HepG2 (cell line): ENCODE results near the gene VAC14. TPM values are rescaled to one million over a fixed set of nuclear protein-coding genes. Genes with fewer than 3 reads are reported as not detected.

Experiments
- ATAC-seq: fragments of 200-7000 bp; cut with Tn5 transposase; 3 replicates; pipeline ENCODE4 v1.9.1; 2020; ENCODE audit warnings: mild to moderate bottlenecking, moderate library complexity
- BruUV-seq: library from RNA; stranded (reverse); fragments of 400-500 nt; replicated peaks from 2 replicates; lab custom pipeline; 2021; lab: Mats Ljungman, UMichigan
- CTCF ChIA-PET: fragments of 300-600 bp; formaldehyde crosslinking; extraction: SDS; loops from one replicate; lab custom pipeline; 2021; ENCODE audit warnings: low total read pairs, inconsistent platforms, low intra/inter-chr PET ratio; lab: Yijun Ruan, JAX
- POLR2A ChIA-PET: fragments of 350-600 bp; sonication (Branson Sonifier 250); formaldehyde crosslinking; loops from one replicate; lab custom pipeline; 2020; ENCODE audit warnings: antibody characterized with exemption, inconsistent platforms; lab: Yijun Ruan, JAX
- DNase-seq: peaks from one replicate; pipeline ENCODE4 v3.0.0-alpha.2; 2015; ENCODE audit warnings: low spot score
- FAIRE-seq: peaks from 3 replicates; lab custom pipeline; 2011; peaks lifted over from hg19 to GRCh38; lab: Jason Lieb, UNC
- H2AFZ ChIP-seq: one replicate; pipeline ENCODE4 v1.6.1; 2011; ENCODE audit warnings: low read length, inconsistent platforms
- H3K27ac ChIP-seq: fragments of 300-600 bp; 3 replicates; pipeline ENCODE4 v1.8.0; 2011; ENCODE audit warnings: mixed run types, mild to moderate bottlenecking, mixed read lengths, low read length, inconsistent platforms; ENCODE audit not compliant: insufficient read depth; ENCODE audit errors: extremely low read length
- H3K27me3 ChIP-seq, 2 experiments: fragments of 200-600 bp in 1 of 2; 2 replicates in 1 of 2; 3 replicates in 1 of 2; pipeline versions ENCODE4 v1.6.0 to v1.8.0; 2011; ENCODE audit warnings: low read length in 2 of 2, mild to moderate bottlenecking in 2 of 2, moderate library complexity in 2 of 2, inconsistent platforms in 1 of 2; ENCODE audit not compliant: insufficient read depth in 2 of 2, control insufficient read depth in 1 of 2
- H3K36me3 ChIP-seq, 2 experiments: fragments of 200-600 bp in 1 of 2; replicated peaks in 1 of 2; 2 replicates in 1 of 2; 3 replicates in 1 of 2; pipeline versions ENCODE4 v1.5.1 to v1.8.0; 2011; ENCODE audit warnings: low read length in 2 of 2, inconsistent platforms in 1 of 2; ENCODE audit not compliant: insufficient read depth in 2 of 2, control insufficient read depth in 1 of 2
- H3K4me1 ChIP-seq: 2 replicates; pipeline ENCODE4 v1.5.1; 2012; ENCODE audit warnings: low read length, inconsistent platforms; ENCODE audit not compliant: insufficient read depth
- H3K4me2 ChIP-seq: 2 replicates; pipeline ENCODE4 v1.6.0; 2011; ENCODE audit warnings: low read depth, low read length, inconsistent platforms
- H3K4me3 ChIP-seq, 3 experiments: fragments of 200-600 bp in 1 of 3; sonication (generic), shearing (Covaris generic) in 1 of 3; replicated peaks in 1 of 3; 2 replicates each; pipeline ENCODE4 v1.5.1; 2011 to 2016; ENCODE audit warnings: low read length in 3 of 3, inconsistent platforms in 2 of 3, low read depth in 2 of 3, mild to moderate bottlenecking in 2 of 3, control low read depth in 1 of 3, mixed read lengths in 1 of 3; ENCODE audit not compliant: insufficient read depth in 1 of 3
- H3K79me2 ChIP-seq: one replicate; pipeline ENCODE4 v1.6.1; 2011; ENCODE audit warnings: low read length, inconsistent platforms; ENCODE audit not compliant: insufficient read depth
- H3K9ac ChIP-seq: 2 replicates; pipeline ENCODE4 v1.6.0; 2011; ENCODE audit warnings: mild to moderate bottlenecking, low read depth, low read length, inconsistent platforms; ENCODE audit not compliant: insufficient read depth
- H3K9me3 ChIP-seq: 2 replicates; pipeline ENCODE4 v1.5.1; 2012; ENCODE audit warnings: mild to moderate bottlenecking, low read length
- H4K20me1 ChIP-seq: 2 replicates; pipeline ENCODE4 v1.6.0; 2011; ENCODE audit warnings: inconsistent platforms, mild to moderate bottlenecking, low read length, moderate library complexity; ENCODE audit not compliant: insufficient read depth
- BRD4 ChIP-seq: sonication (generic); formaldehyde crosslinking; IDR thresholded peaks from 2 replicates; pipeline ENCODE4 v1.4.0; 2020; ENCODE audit warnings: missing genetic modification reagents
- HOXA7 ChIP-seq: sonication (generic); formaldehyde crosslinking; IDR thresholded peaks from 2 replicates; pipeline ENCODE4 v1.8.1; 2022; ENCODE audit warnings: mild to moderate bottlenecking, missing genetic modification reagents, moderate library complexity
- JDP2 ChIP-seq: sonication (generic); formaldehyde crosslinking; IDR thresholded peaks from 2 replicates; pipeline ENCODE4 v1.8.1; 2022; ENCODE audit warnings: missing genetic modification reagents, borderline replicate concordance
- KLF12 ChIP-seq: sonication (generic); formaldehyde crosslinking; IDR thresholded peaks from 2 replicates; pipeline ENCODE4 v1.4.0; 2020; ENCODE audit warnings: missing genetic modification reagents, borderline replicate concordance
- PAWR ChIP-seq: sonication (generic); formaldehyde crosslinking; IDR thresholded peaks from 2 replicates; pipeline ENCODE4 v1.4.0; 2020; ENCODE audit warnings: missing genetic modification reagents, mild to moderate bottlenecking, borderline replicate concordance
- SKI ChIP-seq: fragments of 450-650 bp; IDR thresholded peaks from one replicate; pipeline ENCODE4 v1.6.1; 2018; ENCODE audit warnings: mild to moderate bottlenecking; ENCODE audit not compliant: partially characterized antibody
- ZNF224 ChIP-seq: sonication (generic); formaldehyde crosslinking; IDR thresholded peaks from 2 replicates; pipeline ENCODE4 v1.5.0; 2020; ENCODE audit warnings: mild to moderate bottlenecking, missing genetic modification reagents
- ZNF3 ChIP-seq: IDR thresholded peaks from 2 replicates; pipeline ENCODE4 v1.7.0; 2017; ENCODE audit warnings: inconsistent platforms
- ZNF33A ChIP-seq: sonication (generic); formaldehyde crosslinking; IDR thresholded peaks from 2 replicates; pipeline ENCODE4 v1.5.1; 2020; ENCODE audit warnings: missing genetic modification reagents, mild to moderate bottlenecking, moderate library complexity, borderline replicate concordance
- ZSCAN21 ChIP-seq: sonication (generic); formaldehyde crosslinking; IDR thresholded peaks from 2 replicates; pipeline ENCODE4 v1.8.0; 2022; ENCODE audit warnings: mild to moderate bottlenecking, missing genetic modification reagents, moderate library complexity, borderline replicate concordance
- WGBS: methylation state at CpG from one replicate; pipeline ENCODE4 v1.1.6; 2017; ENCODE audit warnings: low lambda C conversion rate; 5-methylcytosine and 5-hydroxymethylcytosine counted together
- in situ Hi-C: cut with HindIII; loops from 2 replicates; pipeline ENCODE4 v1.10.0; 2017; ENCODE audit warnings: low pct_unique_long_range_greater_than_20kb; ENCODE audit not compliant: extremely low pct_ligation_motif_present
- intact Hi-C: fragments of 100-400 bp; cut with micrococcal nuclease; formaldehyde crosslinking; loops from one replicate; pipeline ENCODE4 v1.10.0; 2022; ENCODE audit not compliant: unreplicated experiment
- polyA plus RNA-seq, 8 experiments: library from polyadenylated mRNA; depleted of rRNA in 3 of 8; stranded (reverse) in 7 of 8; unstranded in 1 of 8; fragments of >200 nt; fragmentation: Illumina TruSeq in 4 of 8; extraction: Trizol in 4 of 8; gene quantifications; 2 replicates each; pipeline versions ENCODE4 v1.2.1 to v1.2.3, GENCODE V29; 2011 to 2016; ENCODE audit warnings: low read depth in 4 of 8, missing spikeins in 1 of 8, mixed read lengths in 1 of 8; ENCODE audit not compliant: insufficient read depth in 1 of 8
- total RNA-seq, 5 experiments: library from RNA; depleted of rRNA; stranded (reverse); fragments of >200 nt; fragmentation: Illumina TruSeq; extraction: Trizol; gene quantifications; 2 replicates each; pipeline ENCODE4 v1.2.3, GENCODE V29; 2016; ENCODE audit warnings: low read depth in 1 of 5
- TF ChIP-seq, protein P1 (sequence below), 2 experiments: fragments of 450-650 bp in 1 of 2; sonication (generic) in 1 of 2; formaldehyde crosslinking; IDR thresholded peaks; 2 replicates each; pipeline versions ENCODE4 v1.5.0 to v1.8.0; 2020 to 2022; ENCODE audit warnings: mild to moderate bottlenecking in 1 of 2, missing genetic modification reagents in 1 of 2
- TF ChIP-seq, protein P2 (sequence below): IDR thresholded peaks from 2 replicates; pipeline ENCODE4 v1.6.1; 2016; ENCODE audit warnings: mild to moderate bottlenecking
- TF ChIP-seq, protein P3 (sequence below): sonication (generic); formaldehyde crosslinking; IDR thresholded peaks from 2 replicates; pipeline ENCODE4 v1.8.1; 2023; ENCODE audit warnings: mild to moderate bottlenecking, missing genetic modification reagents, borderline replicate concordance

Gene VAC14
- total and polyA plus RNA-seq, 2 of the 13 experiments (the other 11 are each of a cell fraction or from before 2014, with no cell fraction given) = 23.5 to 24.6 TPM

DNA sequence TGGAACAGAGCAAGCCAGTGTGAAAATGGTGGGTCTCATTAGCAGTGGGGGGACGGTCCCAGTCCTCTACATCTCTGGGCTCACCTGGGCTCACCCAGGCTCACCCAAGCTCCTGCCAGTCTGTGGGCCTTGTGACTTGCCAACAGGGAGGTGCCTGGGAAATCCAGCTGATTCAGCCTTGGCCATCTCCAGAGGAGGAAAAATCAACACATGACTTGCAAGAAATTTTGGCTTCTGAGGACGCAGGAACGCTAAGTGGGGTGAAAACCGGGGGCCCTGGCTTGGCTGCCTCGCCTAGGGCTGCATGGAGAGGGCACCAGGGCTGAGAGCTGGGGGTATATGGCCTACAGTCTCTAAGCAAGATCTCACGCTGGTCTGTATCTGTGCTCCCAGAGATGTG is 47.7 kb downstream of the VAC14 start:
- CTCF ChIA-PET = no interaction called here
- H3K36me3 ChIP-seq = peaks cover 10 to 23% of the 10 kb centered on the region in 2 experiments
- no peak for ATAC-seq
- H3K4me1 ChIP-seq = peaks cover 22% of the 10 kb centered on the region
- no peak overlapping the region for H2AFZ ChIP-seq
- in situ Hi-C loops (no loop called here), intact Hi-C loops (no loop called here)
- H3K79me2 ChIP-seq = no peaks in the 10 kb centered on the region
- no peaks in the 10 kb centered on the region for H4K20me1 ChIP-seq
- H3K4me3 ChIP-seq = no peak overlapping the region
- no peaks in the 10 kb centered on the region for H3K9me3 ChIP-seq
- FAIRE-seq = no peak
- no TSS peak for BruUV-seq
- no peak overlapping the region for H3K9ac ChIP-seq
- POLR2A ChIA-PET = no interaction called here
- 97% methylated on average over 6 of the region's 6 CpGs for WGBS
- no peak for DNase-seq
- no peak for TF ChIP-seq KLF12
- TF ChIP-seq HOXA7 (CRISPR knock-in tag) = no peak
- TF ChIP-seq, protein P1, sequence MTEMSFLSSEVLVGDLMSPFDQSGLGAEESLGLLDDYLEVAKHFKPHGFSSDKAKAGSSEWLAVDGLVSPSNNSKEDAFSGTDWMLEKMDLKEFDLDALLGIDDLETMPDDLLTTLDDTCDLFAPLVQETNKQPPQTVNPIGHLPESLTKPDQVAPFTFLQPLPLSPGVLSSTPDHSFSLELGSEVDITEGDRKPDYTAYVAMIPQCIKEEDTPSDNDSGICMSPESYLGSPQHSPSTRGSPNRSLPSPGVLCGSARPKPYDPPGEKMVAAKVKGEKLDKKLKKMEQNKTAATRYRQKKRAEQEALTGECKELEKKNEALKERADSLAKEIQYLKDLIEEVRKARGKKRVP (CRISPR knock-in tag; IDR thresholded peaks at IDR 0.05) = no peak
- TF ChIP-seq ZNF33A (CRISPR knock-in tag) = no peak
- TF ChIP-seq BRD4 (CRISPR knock-in tag) = no peak
- TF ChIP-seq ZSCAN21 = no peak
- TF ChIP-seq SKI = no peak
- TF ChIP-seq JDP2 = no peak
- TF ChIP-seq, protein P2, sequence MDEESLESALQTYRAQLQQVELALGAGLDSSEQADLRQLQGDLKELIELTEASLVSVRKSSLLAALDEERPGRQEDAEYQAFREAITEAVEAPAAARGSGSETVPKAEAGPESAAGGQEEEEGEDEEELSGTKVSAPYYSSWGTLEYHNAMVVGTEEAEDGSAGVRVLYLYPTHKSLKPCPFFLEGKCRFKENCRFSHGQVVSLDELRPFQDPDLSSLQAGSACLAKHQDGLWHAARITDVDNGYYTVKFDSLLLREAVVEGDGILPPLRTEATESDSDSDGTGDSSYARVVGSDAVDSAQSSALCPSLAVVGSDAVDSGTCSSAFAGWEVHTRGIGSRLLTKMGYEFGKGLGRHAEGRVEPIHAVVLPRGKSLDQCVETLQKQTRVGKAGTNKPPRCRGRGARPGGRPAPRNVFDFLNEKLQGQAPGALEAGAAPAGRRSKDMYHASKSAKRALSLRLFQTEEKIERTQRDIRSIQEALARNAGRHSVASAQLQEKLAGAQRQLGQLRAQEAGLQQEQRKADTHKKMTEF (CRISPR knock-in tag) = no peak
- TF ChIP-seq, protein P3, sequence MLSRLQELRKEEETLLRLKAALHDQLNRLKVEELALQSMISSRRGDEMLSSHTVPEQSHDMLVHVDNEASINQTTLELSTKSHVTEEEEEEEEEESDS (CRISPR knock-in tag) = no peak
- no peak for TF ChIP-seq ZNF224 (CRISPR knock-in tag)
- no peak for TF ChIP-seq ZNF3 (CRISPR knock-in tag)
- no peak for TF ChIP-seq PAWR (CRISPR knock-in tag)
- H3K27me3 ChIP-seq = no peaks in the 10 kb centered on the region
- no peak overlapping the region for H3K4me2 ChIP-seq
- no peak overlapping the region for H3K27ac ChIP-seq
